Suprapubic skin (tissue), 4 donors: ENCODE data around the gene HLCS.

Experiments used
- EP300 ChIP-seq: sonication (generic); formaldehyde crosslinking; IDR thresholded peaks from one replicate; pipeline ENCODE4 v1.6.1; 2017; ENCODE audit warnings: antibody characterized with exemption
- POLR2A ChIP-seq, 2 donors: fragments of 450-650 bp; IDR thresholded peaks; one replicate each; pipeline ENCODE4 v1.6.1; 2017; ENCODE audit warnings: antibody characterized with exemption in 2 of 2, mild to moderate bottlenecking in 2 of 2, moderate library complexity in 2 of 2
- POLR2AphosphoS5 ChIP-seq, 3 donors: sonication (generic); formaldehyde crosslinking; IDR thresholded peaks; one replicate each; pipeline ENCODE4 v1.6.1; 2017; ENCODE audit warnings: antibody characterized with exemption in 3 of 3
- TF ChIP-seq, protein P1 (sequence below), 2 donors: fragments of 200-600 bp in 1 of 2; fragments of 450-650 bp in 1 of 2; sonication (generic) in 1 of 2; IDR thresholded peaks; one replicate each; pipeline ENCODE4 v1.5.1; 2016 to 2019; ENCODE audit warnings: antibody characterized with exemption in 2 of 2, mild to moderate bottlenecking in 1 of 2, moderate library complexity in 1 of 2

DNA sequence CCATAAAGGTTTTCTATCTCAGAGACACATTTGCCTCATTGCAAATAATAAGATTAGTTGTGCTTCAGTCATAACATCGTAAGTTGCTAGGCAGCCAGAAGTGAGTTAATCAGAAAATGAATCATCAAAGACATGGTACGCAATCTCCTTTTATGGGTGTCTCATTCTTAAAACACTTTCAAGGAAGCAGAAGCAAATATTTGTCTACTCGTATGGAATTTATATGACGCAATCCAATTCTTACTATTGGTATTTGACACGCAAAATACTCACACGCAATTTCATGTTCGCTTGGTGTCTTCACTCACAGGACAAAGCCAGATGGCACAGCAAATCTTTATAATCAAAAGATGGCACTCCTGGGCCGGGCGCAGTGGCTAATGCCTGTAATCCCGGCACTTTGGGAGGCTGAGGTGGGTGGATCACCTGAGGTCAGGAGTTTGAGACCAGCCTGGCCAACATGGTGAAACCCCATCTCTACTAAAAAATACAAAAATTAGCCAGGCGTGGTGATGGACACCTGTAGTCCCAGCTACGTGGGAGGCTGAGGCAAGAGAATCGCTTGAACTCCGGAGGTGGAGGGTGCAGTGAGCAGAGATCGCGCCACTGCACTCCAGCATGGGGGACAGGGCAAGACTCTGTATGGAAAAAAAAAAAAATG, 56.4 kb downstream of the HLCS start:
- TF ChIP-seq, protein P1, sequence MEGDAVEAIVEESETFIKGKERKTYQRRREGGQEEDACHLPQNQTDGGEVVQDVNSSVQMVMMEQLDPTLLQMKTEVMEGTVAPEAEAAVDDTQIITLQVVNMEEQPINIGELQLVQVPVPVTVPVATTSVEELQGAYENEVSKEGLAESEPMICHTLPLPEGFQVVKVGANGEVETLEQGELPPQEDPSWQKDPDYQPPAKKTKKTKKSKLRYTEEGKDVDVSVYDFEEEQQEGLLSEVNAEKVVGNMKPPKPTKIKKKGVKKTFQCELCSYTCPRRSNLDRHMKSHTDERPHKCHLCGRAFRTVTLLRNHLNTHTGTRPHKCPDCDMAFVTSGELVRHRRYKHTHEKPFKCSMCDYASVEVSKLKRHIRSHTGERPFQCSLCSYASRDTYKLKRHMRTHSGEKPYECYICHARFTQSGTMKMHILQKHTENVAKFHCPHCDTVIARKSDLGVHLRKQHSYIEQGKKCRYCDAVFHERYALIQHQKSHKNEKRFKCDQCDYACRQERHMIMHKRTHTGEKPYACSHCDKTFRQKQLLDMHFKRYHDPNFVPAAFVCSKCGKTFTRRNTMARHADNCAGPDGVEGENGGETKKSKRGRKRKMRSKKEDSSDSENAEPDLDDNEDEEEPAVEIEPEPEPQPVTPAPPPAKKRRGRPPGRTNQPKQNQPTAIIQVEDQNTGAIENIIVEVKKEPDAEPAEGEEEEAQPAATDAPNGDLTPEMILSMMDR (IDR thresholded peaks at IDR 0.05): no peak
- no peak for TF ChIP-seq POLR2A (IDR thresholded peaks at IDR 0.05)
- TF ChIP-seq POLR2AphosphoS5 (IDR thresholded peaks at IDR 0.05): no peak
- no peak for TF ChIP-seq EP300
